Midbrain (tissue), 1 donor: ENCODE results near the gene ADAMTSL2.

ENCODE experiments used
- DNase-seq: peaks from one replicate; lab custom pipeline; 2025; lab: John Stamatoyannopoulos, UW

ADAMTSL2 gene

DNA sequence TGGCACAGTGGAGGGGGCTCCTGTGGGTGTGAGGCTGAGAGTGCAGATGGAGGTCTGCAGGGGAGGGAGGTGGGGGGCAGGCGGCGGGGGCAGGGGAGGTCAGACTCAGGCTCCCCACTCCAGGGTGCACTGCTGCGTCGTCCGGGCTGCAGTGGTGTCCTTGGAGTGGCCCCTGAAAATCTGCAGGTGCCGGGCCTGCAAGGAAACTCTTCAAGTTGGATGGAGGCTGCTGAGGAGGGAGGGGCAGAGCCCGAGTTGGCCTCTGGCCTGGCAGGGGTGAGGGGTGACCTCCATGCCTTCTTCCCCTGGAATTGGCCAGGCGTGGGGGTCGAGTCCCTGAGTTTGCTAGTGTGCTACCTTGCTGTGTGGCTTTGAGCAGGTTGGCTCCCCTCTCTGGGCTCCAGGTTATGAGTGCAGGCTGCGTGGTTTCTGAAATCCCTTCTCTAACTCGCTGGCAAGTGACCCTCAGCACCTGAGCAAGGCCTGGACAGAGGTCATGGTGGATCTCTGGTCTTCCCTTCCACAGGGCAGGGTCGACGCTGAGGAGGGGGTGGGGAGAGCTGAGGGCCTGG, 888 bp downstream of the ADAMTSL2 start:
- no peak for DNase-seq

- DNase-seq: no peak
Measured at GRCh38 chr9:133536080-133536479, 1.6 kb downstream of the ADAMTSL2 start.

DNA sequence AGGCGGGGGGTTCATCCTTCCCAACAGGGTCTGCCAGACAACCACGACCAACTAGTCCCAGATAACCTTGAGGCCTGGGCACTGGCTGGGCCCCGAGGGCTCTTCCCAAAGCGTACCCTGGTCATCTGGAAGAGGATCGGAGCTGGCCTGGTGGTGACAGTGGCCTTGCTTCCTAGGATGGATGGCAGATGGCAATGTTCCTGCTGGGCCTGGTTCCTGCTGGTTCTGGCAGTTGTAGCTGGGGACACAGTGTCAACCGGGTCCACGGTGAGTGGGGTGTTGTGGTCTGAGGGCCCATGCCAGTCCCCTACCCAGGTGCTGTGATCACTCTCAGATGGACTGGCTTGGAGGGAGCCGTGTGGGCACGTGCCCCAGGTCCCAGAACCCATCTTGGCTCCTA, 2.0 kb downstream of the ADAMTSL2 start:
- no peak for DNase-seq

DNA sequence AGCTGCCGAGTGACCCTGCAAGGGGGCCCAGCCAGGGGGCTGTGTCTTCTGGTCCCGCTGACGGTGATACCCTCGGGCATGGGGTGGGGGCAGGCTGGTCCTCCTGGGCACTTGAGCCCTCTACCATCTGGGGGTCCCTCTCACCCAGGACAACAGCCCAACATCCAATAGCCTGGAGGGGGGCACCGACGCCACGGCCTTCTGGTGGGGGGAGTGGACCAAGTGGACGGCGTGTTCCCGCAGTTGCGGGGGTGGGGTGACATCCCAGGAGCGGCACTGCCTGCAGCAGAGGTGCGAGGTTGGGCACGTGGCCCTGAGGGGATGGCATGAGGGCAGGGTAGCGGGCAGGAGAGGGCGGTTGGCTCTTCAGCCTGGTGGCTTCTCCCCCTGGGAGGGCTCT, 2.8 kb downstream of the ADAMTSL2 start:
- DNase-seq: no peak

GRCh38 chr9:133538176-133538575, 3.7 kb downstream of the ADAMTSL2 start:
- no peak for DNase-seq

DNA sequence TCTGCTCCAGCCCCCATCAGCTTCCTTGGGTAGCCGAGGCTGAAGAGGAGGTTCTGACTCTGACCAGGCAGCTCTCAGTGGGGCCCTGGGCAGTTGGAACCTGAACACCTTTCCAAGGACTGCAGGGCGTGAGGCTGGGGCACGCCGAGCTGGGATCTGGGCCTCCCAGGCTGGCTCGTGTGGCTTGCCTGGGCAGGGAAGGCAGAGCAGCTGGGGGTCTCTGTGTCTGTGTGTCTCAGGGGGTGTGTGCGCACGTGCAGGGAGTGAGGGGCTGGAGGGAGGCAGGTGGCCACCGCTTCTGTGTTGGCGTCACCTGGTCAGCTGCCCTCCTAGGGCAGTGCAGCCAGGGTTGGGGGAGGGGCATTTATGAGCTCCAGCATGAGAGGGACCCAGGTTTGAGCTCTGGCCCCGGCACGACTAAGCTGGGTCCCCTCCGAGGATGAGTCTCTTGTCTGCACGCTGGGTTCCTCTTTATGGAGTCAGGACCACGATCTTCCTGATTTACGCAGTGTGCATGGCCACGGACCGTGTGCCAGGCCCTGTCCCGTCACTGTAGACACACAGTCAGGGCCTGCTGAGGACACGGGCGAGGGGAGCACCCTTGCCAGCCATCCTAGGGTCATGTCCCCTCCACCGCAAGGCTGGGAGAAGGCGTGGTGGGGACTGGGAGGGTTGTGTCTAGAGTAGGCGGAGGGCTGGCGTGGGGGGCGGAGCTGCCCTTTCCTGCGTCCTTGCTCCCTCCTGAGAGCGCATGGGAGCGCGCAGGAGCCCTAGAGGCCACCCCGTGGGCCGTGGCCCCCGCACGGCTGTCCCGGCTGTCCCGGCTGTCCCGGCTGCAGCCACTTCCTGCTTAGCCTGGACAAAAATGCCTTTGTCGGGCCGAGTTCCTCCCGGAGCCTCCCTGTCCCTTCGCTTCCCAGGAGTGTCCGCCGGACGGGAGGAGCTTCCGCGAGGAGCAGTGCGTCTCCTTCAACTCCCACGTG, 4.6 kb downstream of the ADAMTSL2 start:
- peak; percentile 60 for DNase-seq

DNA sequence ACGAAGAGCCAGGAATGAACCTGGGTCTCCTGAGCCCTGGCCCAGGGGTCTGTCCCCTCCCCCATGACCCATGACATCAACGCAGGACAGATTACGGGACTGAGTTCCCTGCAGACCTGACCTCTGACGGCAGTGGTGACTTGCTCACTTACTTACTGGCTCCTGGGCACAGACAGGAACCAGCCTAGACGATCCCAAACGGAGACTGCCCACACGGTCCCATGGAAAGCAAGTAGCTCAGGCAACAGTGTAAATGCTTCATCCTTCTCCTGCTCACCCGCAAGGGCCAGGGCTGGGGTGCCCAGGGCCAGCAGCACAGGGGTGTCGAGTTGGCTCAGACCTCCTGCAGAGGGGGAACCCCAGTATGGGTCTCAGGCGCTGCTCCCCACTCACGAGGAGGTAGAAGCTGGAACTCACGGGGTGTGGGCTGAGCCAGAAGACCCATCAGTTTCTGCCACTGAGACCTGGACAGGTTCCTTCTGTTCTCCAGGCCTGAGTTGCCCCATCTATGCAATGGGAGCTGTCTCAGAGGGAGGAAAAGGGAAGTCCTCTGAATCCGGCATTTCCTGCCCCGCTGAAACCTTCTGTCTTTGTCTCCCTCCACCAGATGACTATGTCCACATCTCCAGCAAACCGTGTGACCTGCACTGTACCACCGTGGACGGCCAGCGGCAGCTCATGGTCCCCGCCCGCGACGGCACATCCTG, 5.6 kb downstream of the ADAMTSL2 start:
- DNase-seq: no peak

GRCh38 chr9:133540698-133541025, 6.2 kb downstream of the ADAMTSL2 start:
- no peak for DNase-seq

- DNase-seq: no peak
Measured at GRCh38 chr9:133542002-133542401, 7.5 kb downstream of the ADAMTSL2 start.

GRCh38 chr9:133543772-133544467, 9.4 kb downstream of the ADAMTSL2 start:
- DNase-seq: no peak

DNA sequence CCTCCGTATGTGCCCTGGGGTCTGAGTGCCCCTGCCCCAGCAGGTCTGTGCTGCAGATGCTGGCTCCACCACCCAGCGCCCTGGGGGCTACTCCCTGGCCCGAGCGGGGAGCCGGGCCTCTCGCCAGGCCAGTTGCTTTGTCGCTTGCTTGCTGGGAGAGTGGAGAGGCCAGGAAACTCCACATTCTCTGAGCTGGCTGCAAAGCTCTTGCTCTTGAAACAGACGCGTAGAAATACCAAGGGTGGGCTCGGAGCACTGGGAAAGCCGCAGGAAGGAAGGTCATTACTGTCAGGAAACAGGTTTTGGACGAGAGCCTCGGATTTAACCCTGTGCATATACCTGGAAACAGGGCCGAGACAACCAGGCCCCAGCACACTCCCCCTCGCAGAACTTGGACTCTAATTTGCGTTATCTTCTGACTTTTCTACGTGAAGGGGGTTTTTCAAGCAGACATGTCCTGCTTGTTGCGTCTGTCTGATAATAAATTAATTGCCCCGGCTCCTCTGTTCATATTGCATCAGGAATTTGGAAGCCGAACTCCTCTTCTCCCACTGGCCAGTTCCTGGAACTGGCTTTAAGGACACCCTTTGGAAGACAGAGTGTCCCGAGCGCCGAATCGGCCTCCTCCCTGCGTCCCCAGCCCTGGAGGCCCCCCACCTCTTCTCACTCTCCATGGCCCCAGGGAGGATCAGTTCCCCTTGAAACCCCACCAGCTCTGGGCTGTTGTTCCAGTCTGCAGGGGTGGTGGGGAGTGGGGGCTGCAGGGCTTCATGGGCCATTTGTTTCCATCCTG, 11.2 kb downstream of the ADAMTSL2 start:
- DNase-seq: no peak

DNA sequence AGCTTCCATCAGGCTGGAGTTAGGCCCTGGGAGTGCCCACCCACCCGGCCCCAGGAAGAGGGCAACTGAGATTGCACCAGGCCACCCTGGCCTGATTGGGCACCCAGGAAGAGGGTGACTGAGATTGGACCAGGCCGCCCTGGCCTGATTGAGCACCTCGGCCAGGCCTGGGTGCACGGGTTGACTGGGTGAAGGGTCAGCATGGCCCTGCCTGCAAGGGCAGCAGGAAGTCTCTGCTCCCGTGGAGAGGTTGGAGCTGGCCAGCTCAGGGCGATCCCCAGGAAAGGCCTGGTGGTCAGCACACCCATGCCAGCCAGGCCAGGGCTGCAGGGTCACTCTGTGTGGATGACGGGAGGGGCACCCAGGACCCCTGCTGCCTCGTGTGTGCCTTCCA, 11.8 kb downstream of the ADAMTSL2 start:
- DNase-seq: no peak

DNA sequence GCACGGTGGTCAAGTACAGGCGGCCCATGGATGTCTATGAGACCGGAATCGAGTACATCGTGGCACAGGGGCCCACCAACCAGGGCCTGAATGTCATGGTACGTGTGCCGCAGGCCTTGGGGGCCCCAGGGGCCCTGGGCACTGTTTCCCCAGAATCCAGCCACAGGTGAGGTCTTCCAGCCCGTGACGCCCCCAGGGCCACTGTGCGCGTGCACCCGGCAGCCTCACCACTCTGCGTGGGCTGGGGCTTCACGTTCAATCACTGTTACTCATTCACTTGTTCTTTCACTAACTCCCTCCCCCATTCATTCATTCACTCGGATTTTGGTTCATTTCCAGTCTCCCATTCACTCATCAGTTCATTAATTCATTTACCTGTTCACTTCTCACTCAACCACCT, 12.6 kb downstream of the ADAMTSL2 start:
- no peak for DNase-seq

DNA sequence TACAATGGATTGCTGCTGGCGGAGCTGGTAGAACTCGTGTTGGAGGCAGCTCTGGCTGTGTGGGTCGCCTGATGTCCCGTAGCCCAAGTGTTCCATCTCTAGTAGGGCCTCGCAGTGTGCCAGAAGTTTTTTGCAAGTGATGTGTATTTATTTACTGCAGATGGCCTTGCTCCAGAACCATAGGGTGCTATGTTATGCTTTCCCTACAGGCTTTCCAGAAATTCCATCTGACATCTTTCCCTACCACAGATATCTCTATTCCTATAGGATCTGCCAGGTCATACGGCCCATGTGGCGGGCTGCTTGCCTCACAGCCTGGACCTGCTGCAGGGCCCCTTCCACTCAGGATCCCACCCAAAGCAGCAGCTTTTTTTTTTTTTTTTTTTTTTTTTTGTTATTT, 16.9 kb downstream of the ADAMTSL2 start:
- no peak for DNase-seq

GRCh38 chr9:133552236-133552635, 17.7 kb downstream of the ADAMTSL2 start:
- DNase-seq: no peak

DNA sequence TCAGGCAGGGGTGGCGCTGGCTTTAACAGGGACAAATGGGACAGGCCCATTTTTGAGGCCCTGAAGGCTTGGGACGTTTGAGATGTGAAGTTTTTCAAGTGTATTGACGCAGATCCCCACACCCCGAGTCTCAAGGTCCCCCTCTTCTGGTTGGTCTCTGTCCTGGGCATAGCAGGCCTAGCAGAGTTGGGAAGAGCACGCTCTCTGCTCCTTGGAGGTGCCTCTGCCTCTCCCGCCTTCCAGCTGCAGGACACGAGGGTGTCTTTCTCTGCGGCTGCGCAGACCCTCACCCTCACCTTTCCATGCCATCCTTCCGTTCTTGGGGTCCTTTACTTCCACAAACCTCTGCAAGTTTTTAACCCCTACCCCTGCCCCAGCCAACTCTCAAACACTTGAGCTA, 18.6 kb downstream of the ADAMTSL2 start:
- DNase-seq: no peak

DNA sequence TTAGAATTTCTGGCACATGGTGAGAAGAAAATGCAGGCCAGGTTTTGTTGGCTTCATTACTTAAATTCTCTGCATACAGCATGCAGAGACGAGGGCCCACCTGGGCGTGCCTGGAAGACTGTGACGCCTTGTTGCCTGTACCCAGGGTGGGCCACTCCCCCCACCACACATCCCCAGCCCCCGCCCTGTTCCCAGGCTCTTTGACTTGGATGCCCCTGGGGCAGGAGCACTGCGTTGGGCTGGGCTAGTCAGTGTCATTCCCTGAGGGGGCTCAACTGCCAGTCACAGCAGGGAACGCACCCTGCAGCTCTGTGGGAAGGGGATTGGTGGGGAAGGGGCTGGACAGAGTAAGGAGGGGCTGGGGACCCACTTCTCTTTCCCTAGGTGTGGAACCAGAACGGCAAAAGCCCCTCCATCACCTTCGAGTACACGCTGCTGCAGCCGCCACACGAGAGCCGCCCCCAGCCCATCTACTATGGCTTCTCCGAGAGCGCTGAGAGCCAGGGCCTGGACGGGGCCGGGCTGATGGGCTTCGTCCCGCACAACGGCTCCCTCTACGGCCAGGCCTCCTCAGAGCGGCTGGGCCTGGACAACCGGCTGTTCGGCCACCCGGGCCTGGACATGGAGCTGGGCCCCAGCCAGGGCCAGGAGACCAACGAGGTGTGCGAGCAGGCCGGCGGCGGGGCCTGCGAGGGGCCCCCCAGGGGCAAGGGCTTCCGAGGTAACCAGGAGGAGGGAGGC, 19.6 kb downstream of the ADAMTSL2 start:
- no peak for DNase-seq

DNA sequence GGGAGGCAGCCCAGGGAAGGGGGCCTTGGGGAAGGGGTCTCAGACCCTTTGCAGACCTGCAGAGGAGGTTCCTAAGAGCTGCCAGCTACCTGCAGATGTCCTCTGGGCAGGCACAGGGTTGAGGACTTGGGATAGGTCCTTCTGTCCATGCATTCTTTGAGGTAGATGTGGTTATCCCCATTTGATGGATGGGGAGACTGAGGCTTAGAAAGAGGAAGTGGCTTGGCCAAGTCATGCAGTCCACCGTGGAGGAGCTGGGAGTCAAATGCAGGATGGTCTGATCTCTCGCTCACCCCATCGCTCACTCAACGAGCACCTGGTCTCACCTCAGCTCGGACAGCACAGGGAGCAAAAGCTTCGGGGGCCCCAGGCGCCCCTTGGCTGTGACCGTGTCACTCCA, 20.2 kb downstream of the ADAMTSL2 start:
- DNase-seq: no peak

GRCh38 chr9:133556354-133556753, 21.9 kb downstream of the ADAMTSL2 start:
- no peak for DNase-seq

DNA sequence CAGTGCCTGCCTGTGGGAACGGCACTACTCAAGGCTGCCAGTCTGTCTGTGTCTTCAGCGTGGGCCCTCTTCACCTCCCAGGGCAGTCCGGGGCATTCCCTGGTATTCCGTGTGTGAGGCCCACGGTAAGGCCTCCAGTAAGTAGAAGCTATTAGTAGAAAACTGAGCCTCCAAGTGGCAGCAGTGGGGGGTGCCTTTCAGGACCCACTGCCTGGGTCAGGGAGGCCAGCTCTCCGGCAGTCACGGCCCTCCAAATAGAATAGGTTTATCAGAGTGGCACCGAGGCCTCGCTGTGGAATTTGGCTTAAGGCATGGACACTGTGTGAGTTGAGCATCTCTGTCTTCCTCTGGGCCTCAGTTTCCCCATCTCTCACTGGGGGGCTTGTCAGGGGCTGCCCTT, 23.1 kb downstream of the ADAMTSL2 start:
- DNase-seq: no peak
